HG02642 (cell line): ENCODE results near the gene KDM1A.
"Not testable (repeated sequence)": the region's sequence is repeated elsewhere in the genome, so short reads cannot be mapped to it uniquely, and the experiment has no call there.

Source experiments
- ATAC-seq: cut with Tn5 transposase; IDR thresholded peaks from one replicate; pipeline ENCODE4 v1.9.1; 2021; ENCODE audit warnings: mild to moderate bottlenecking; ENCODE audit not compliant: unreplicated experiment, poor library complexity

KDM1A gene

DNA sequence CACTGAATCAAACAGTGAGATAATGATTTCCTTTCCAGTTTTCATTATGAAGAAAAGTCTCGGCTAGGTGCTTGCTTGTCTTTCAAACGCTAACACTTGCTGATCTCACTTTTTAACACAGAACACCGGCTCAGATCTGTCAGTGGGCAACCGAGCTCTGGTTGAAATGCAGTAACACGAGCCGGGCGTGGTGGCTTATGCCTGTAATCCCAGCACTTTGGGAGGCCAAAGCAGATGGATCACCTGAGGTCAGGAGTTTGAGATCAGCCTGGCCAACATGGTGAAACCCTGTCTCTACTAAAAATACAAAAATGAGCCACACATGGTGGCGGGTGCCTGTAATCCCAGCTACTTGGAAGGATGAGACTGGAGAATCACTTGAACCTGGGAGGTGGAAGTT is 9.2 kb upstream of the KDM1A start:
- not testable (repeated sequence) for ATAC-seq

DNA sequence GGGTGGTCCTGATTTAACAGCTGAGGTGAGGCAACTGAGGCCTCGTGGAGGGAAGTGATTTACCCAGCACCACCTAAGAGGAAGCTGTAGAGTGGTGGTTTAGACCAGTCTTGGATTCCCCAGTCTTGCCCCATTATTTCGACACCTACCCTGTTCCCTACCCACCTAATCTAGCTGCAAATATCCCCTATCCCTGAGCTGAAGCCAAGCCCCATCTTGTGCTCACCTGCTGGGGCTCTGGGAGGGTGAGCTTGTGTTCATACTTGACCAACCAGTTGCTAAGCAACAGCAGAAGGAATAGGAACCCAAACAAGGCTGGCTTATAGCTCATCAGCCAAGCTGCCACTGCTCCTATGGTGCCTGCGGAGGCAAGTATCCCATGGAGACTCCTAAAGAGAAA is 5.6 kb upstream of the KDM1A start:
- no peak for ATAC-seq

DNA sequence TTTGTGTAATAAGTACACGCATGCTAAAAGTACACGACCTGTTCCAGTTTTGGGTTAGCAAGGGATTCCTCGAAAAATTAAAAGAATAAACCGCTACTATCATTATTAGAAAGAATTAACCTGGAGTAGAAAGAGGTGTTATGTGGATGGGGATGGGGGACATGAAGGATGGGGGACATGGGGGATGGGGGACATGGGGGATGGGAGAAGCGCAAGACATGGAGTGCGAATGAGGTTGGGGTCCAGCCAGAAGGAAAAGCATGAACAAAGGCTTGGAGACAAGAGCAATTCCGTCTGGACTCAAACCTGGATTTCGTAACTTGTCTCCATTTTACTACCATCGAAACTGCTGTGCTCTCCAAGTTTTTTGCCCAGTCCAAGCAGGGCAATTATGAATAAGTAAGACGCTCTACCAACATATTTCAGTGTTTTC is 591 bp upstream of the KDM1A start:
- ATAC-seq: no peak

DNA sequence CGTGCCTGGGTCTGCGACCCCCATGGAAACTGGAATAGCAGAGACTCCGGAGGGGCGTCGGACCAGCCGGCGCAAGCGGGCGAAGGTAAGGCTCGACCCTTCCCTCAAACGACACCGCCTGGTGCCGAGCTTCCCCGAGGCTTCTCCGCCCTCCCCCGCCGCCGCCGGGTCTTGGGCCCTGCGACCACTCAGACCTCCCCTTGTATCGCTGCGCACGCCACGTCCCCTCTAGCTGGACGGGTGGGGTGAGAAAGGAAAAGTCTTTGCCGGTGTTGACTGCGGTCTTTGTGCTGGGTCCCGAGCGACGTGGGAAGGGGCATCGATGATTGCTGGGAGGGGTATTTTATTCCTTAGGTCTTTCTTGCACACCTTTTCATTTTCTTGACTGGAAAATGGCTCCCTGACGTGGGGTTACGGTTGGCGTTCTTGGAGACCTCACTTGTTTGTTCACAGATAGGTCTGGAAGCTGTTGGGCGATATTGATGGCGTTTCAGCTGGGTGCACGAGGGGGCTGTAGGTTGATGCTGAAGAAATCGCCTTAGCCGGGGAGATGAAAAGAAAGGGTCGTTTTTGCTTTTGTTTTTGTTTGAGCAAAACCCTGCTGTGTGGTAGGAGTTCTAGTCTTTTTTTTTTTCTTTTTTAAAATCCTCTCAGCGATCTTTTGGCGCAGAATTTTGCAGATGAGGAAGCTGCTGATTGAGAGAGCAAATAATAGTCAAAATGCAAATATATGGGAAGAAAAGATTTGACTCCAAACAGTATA is 776 bp downstream of the KDM1A start:
- ATAC-seq: peak; percentile 31

DNA sequence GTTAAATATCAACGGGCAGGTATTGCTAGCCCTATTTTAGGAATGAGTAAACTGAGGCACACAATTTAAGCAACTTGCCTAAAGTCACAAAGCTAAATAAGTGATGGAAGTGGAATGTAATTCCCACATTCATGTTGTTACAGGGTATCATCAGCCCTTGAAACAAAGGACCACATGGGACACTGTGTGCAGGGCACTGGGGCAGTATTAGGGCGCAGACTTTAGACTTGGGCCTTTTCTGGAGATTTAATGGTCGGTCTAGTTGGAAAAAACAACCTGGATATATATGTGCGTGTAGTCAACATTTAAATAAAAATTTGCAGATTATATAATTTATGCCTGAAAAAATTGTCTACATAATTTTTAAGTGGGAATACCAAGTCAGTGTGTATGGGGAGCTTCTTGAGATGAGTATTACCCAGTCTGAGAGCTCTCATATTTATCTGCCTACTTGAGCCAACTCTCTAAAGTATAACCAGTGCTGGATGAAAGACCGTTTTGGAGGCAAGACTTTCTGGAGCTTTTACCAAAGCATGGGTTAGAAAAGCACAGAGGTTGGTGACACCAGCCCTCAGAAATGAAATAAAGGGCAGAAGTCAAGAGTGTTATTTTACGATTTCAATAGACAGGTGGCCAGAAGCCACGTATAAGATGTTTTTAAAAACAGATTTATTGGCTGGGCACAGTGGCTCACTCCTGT is 1.6 kb downstream of the KDM1A start:
- ATAC-seq: no peak

DNA sequence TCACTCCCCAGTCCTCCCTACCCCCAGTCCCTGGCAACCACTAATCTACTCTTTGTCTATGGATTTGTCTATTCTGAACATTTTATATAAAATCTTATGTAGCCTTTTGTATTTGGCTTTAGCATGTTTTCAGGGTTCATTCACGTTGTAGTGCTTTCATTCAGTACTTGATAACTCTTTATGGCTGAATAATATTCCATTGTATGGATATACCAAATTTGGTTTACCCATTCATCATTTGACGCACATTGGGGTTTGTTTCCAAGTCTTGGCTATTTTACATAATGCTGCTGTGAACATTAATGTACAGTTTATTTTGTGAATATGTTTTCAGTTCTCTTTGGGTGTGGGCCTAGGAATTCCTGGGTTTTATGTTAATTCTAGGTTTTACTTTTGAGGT is 2.6 kb downstream of the KDM1A start:
- no peak for ATAC-seq

DNA sequence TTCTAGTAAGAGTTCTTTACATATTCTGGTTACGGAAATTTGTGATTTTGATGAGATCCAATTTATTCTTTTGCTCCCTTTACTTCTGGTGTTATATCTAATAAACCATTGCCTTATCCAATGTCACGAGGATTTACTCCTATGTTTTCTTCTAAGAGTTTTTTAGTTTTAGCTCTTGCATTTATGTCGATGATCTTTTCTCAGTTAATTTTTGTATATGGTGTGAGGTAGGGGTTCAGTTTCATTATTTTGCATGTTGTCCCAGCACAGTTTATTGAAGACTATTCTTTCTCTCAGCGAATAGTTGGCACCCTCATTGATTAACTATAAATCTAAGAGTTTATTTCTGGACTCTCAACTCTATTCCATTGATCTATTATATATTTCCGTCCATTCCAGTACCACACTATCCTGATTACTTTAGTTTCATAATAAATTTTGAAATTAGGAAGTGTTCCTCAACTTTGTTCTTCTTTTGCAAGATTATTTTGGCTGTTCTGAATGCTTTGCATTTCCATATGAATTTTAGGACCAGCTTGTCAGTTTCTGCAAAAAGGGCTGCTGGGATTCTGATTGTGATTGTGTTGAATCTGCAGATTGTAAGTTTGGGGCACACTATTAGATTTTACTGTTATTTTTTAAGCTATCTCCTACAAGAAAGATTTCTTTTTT is 4.0 kb downstream of the KDM1A start:
- no peak for ATAC-seq

DNA sequence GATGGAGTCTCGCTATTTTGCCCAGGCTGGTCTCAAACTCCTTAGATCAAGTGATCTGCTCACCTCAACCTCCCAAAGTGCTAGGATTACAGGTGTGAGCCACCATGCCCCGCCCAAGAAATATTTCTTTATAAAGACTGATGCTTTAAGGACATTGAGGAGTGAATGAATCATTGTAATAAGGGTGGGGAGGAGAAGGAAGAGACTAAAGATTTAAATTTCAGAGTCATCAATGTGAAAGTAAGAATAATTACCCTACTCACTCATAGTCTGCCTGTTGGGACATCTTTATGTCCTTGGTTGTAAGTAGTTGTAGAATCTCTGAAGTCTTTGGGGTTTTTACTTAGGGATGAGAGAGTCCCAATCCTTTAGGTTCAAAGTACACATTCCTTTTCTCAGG is 7.3 kb downstream of the KDM1A start:
- no peak for ATAC-seq

DNA sequence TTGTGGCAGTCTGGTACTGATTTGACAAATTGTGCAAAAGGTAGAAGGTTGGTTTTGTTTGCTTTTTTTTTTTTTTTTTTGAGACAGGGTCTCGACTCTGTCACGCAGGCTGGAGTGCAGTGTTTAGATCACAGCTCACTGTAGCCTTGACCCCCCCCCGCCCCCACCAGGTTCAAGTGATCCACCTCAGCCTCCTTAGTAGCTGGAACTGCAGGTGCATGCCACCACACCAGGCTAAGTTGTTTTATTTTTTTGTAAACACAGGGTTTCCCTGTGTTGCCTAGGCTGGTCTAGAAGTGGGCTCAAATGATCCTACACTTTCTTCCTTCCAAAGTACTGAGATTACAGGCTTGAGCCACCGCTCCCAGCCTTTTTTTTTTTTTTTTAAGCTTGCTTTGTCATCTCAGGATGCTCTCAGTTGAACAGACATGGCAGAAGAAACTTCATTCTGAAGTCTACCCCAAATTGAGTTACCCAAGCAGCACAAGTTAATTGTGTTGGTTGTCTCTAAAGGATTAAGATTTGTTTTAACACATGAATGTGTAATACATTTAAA is 8.2 kb downstream of the KDM1A start:
- ATAC-seq: no peak

DNA sequence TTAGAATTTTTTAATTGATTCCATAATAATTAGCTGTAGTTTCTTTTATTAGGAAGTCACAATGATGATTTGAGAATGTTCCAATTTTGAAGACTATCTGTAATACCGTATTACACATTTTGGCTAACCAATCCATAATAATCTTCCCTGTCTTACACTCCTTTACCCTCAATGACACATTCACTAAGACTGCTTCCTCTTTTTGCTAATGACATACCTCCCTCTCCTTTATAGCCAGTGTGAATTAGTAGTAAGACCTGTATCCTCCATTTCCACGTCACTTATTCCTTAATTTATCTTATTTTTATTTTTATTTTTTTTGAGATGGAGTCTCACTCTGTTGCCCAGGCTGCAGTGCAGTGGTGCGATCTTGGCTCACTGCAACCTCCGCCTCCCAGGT is 10.1 kb downstream of the KDM1A start:
- no peak for ATAC-seq

DNA sequence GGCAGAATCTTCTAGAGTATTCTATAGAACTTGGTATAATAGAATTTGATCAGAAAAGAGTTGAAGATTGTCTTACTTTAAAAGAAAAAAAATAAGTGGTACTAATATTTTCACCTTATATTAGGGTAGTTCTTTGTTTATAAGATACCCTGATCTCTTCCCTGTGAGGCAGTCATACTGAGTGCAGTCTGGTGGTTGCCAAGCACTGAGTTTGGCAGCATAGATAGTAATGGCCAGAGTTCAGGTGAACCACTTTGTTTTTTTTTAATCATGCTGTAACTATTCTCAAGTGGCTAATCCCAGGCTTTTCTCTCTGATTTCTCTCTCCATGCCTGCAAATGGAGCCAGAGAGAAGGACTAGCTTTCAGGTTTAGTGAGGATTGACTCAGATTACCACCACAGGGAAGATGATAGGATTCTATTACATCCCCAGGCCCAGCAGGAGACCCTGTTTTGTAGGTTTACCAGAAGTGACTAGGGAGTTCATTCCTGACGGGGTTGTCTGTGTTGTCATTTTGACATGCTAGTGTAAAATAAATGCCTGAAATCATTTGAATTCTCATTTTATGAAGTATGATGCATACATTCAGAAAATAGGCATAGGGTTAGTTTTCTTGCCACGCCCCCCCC is 16.7 kb downstream of the KDM1A start:
- no peak for ATAC-seq

DNA sequence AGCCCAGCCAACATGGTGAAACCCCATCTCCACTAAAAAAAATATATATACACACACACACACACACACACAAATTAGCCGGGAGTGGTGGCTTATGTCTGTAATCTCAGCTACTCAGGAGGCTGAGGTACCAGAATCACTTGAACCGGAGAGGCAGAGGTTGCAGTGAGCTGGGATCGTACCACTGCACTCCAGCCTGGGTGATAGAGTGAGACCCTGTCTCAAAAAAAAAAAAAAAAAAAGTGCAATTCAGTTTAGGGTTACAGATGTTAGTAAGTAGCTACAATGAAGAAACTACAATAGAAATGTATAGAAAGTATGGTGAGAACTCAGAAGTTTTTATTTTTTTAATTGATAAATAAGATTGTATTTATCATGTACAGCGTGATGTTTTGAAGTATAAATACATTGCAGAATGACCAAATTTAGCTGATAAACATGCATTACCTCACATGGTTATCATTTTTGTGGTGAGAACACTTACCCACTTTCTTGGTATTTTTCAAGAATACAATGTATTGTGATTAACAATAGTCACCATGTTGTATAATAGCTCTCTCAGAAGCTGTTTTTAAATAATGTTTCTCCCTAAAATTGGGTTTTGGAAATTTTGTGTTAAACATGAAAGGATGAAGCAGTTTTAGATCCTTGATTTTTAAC is 17.9 kb downstream of the KDM1A start:
- ATAC-seq: no peak

DNA sequence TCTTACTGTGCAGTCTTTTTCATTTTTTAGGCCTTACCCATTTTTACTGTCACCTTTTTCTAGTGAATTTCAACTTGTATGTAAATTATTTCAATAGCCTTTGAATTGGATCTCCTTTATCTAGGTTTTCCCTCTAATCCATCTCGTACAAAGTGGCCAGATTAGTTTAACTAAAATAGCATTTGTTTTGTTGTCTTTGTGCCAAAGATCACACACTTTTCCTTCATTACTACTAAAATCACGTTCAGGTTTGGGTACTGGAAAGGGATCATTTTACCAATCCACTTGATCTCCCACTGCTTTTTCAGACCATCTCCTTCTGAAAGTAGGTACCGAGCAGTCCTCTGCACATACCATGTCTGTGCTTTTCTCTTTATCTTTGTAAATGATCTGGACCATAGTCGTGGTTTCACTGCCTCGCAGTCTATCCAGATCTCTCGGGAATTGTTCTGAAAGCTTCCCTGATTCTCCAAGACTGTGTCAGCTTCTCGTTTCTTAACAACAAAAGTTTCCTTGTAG is 20.1 kb downstream of the KDM1A start:
- no peak for ATAC-seq

DNA sequence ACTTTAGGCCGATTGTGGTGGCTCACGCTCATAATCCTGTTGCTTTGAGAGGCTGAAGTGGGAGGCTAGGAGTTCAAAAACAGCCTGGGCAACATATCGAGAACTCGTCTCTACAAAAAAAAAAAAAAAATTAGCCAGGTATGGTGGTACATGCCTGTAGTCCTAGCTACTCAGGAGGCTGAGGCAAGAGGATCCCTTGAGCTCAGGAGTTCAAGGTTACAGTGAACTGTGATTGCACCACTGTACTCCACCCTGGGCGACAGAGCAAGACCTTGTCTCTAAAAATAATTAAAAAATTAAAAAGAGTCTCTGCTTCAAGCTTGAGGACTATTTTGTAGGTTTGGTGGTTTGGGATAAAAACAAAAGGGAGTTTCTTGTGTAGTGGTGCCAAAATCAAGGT is 21.2 kb downstream of the KDM1A start:
- no peak for ATAC-seq

DNA sequence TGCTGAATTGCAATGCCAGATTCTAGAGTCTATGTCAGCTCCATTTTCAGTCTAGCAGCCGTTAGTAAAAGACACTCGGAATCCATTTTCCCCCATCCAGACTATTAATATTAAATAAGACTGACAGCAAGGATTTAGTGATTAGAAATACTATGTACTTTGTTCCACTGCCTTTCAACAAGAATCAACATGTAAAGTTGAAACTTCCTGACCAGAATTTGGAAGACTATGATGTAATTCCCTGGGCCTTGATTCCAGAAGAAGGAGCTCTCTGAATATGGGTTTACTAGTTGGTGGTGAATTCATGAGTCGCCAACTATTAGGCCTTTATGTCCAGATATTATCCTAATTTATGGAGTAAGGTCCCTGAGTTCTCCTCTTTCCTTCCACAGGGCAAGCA is 24.8 kb downstream of the KDM1A start:
- no peak for ATAC-seq

DNA sequence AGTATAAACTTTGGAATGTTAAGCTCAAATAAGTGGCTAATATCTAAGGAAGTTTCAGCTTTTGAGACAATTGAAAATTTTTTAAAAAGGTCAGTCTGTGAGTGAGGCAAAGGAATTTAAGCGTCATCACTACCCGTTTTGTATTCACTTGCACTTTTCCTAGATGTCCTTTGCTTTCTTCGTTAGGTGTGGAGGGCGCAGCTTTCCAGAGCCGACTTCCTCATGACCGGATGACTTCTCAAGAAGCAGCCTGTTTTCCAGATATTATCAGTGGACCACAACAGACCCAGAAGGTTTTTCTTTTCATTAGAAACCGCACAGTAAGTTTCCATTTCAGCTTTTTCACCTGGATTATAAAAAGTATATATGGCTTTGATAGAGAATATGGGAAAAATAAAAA is 30.9 kb downstream of the KDM1A start:
- no peak for ATAC-seq

DNA sequence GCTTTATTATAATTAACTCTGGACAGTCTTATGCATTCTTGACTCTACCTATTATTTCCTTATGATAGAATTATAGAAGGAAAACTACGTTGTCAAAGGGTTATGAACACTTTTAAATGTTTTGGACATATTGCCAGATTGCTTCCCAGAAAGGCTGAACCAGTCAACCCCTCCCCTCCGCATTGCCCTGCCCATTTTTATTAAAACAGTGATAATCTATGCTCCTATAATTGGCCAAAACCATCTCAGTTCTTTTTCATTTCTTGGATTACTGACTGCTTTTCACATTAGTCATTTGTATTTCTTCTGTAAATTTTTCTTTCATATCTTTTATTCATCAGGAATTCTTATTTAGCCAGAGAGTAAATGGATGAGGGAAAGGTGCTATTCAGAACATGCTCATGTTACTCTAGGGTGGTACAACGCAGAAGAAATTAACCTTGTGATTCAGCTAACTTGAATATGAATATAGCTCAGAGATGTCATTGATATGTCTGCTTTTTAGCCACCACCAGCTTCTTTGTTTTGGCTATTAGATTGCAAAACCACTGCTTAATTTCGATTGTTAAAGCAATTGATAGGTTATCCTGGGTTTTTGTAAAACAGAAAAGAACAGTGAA is 32.1 kb downstream of the KDM1A start:
- no peak for ATAC-seq

DNA sequence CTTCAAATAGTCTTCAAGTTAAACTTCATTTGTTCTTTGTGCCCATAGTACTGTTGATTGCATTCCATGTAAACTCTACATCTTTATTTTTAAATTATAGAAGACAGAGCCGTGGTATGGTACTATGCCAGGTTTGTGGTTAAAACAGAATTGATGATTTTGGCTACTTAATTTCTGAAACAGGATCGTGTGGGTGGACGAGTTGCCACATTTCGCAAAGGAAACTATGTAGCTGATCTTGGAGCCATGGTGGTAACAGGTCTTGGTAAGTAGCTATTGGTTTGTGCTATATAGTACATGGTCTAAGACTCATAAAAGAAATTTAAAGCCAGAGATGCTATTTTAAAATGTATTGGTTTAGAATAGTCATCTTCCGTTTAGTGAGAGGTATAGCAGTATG is 38.0 kb downstream of the KDM1A start:
- ATAC-seq: no peak

DNA sequence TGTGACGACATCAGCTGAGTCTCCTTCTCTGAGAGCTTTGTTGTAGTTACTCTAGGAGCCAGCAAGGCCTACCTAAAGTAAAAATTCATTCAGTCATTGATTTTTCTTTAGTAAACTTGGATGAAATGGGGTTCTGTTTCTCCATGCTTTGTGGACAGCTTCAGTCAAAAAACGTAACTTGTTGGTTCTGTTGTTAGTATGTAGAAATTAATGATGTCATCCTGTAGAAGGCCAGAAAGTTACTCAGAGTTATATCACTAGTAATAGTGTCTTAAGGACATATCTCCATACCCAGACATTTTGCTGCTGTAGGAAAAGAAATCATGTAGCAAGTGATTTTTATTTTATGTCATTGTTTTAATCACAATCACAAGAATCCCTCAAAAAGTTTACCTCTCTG is 43.0 kb downstream of the KDM1A start:
- ATAC-seq: no peak

DNA sequence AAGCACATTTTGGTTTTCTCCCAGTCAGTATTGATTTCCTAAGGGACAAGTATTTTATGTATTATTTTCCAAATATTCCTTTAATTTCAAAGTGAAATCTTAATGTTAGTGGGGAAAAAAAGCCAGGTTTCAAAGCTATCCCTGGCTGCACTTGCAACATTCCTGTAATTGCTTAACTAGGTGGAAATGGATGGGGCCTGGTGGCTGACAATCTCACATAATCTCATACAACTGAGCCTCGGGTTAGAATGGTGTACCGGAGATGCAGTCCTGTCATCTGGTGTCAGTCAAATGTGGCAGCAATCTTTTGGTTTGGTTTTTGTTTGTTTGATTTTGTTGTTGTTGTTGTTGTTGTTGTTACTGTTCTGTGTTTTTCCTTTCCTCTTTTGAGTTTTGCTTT is 46.1 kb downstream of the KDM1A start:
- ATAC-seq: no peak
